OCI-LY7 (cell line): ENCODE data around the gene PGA4. TPM values are rescaled to one million over a fixed set of nuclear protein-coding genes. Genes with fewer than 3 reads are reported as not detected.

Source experiments
- BruUV-seq: library from RNA; stranded (reverse); fragments of 400-500 nt; replicated peaks from 2 replicates; lab custom pipeline; 2021; lab: Mats Ljungman, UMichigan
- CTCF ChIA-PET: fragments of 300-600 bp; sonication (Branson Sonifier 250); formaldehyde crosslinking; loops from one replicate; lab custom pipeline; 2022; ENCODE audit warnings: antibody characterized with exemption; ENCODE audit not compliant: unreplicated experiment; lab: Charles Lee
- POLR2A ChIA-PET: fragments of 300-600 bp; sonication (Branson Sonifier 250); formaldehyde crosslinking; loops from one replicate; lab custom pipeline; 2022; ENCODE audit warnings: antibody characterized with exemption; lab: Charles Lee
- DNase-seq: peaks from one replicate; pipeline ENCODE4 v3.0.0-alpha.2; 2015; ENCODE audit warnings: low spot score
- H2AFZ ChIP-seq: fragments of 200-600 bp; sonication (generic), shearing (Covaris generic); 2 replicates; pipeline ENCODE4 v1.6.1; 2014; ENCODE audit warnings: mild to moderate bottlenecking, antibody characterized with exemption, low read length, moderate library complexity
- H3K27ac ChIP-seq: fragments of 200-600 bp; sonication (generic); 2 replicates; pipeline ENCODE4 v1.5.1; 2014; ENCODE audit warnings: mixed run types, low read depth, mild to moderate bottlenecking, moderate library complexity, low read length, inconsistent platforms; ENCODE audit not compliant: poor library complexity, severe bottlenecking
- H3K36me3 ChIP-seq: fragments of 200-600 bp; sonication (generic); 2 replicates; pipeline ENCODE4 v1.6.1; 2014; ENCODE audit warnings: mild to moderate bottlenecking, antibody characterized with exemption, low read length, moderate library complexity, mixed read lengths; ENCODE audit not compliant: insufficient read depth
- H3K4me1 ChIP-seq: fragments of 200-600 bp; sonication (generic); 2 replicates; pipeline ENCODE4 v1.5.1; 2014; ENCODE audit warnings: mild to moderate bottlenecking, low read length; ENCODE audit not compliant: insufficient read depth, poor library complexity, severe bottlenecking
- H3K4me2 ChIP-seq: fragments of 200-600 bp; sonication (generic); 2 replicates; pipeline ENCODE4 v1.6.1; 2014; ENCODE audit warnings: mild to moderate bottlenecking, low read length
- H3K4me3 ChIP-seq: fragments of 200-600 bp; sonication (generic); 2 replicates; pipeline ENCODE4 v1.5.1; 2014; ENCODE audit warnings: mild to moderate bottlenecking, low read depth, low read length; ENCODE audit not compliant: poor library complexity, severe bottlenecking
- H3K79me2 ChIP-seq: fragments of 200-600 bp; sonication (generic); 2 replicates; pipeline ENCODE4 v1.6.1; 2016; ENCODE audit warnings: low read depth, mild to moderate bottlenecking, low read length, moderate library complexity, mixed read lengths; ENCODE audit not compliant: insufficient read depth
- H3K9me2 ChIP-seq: fragments of 200-600 bp; sonication (generic); 2 replicates; pipeline ENCODE4 v1.6.1; 2016; ENCODE audit warnings: mild to moderate bottlenecking, low read length, mixed read lengths; ENCODE audit not compliant: insufficient read depth
- H3K9me3 ChIP-seq: fragments of 200-600 bp; sonication (generic); 2 replicates; pipeline ENCODE4 v1.6.1; 2014; ENCODE audit warnings: mild to moderate bottlenecking, mixed run types, low read length, mixed read lengths
- H4K20me1 ChIP-seq: fragments of 200-600 bp; sonication (generic); 2 replicates; pipeline ENCODE4 v1.6.1; 2014; ENCODE audit warnings: mild to moderate bottlenecking, antibody characterized with exemption, low read length, moderate library complexity, mixed read lengths; ENCODE audit not compliant: insufficient read depth
- EZH2phosphoT487 ChIP-seq: fragments of 200-600 bp; sonication (generic); IDR thresholded peaks from 2 replicates; pipeline ENCODE4 v1.6.1; 2018; ENCODE audit warnings: low read depth, borderline replicate concordance, mild to moderate bottlenecking, mixed run types, antibody characterized with exemption, low read length, moderate library complexity, mixed read lengths
- intact Hi-C: fragments of 100-400 bp; cut with micrococcal nuclease; formaldehyde crosslinking; loops from one replicate; pipeline ENCODE4 v1.10.0; 2022; ENCODE audit not compliant: unreplicated experiment
- total RNA-seq, 2 experiments: library from RNA; depleted of rRNA in 1 of 2; stranded (reverse); fragments of >200 nt in 1 of 2; shearing (Covaris generic) in 1 of 2; gene quantifications; 2 replicates each; pipeline ENCODE4 v1.2.3, GENCODE V29; 2014 to 2022
- TF ChIP-seq, protein P1 (sequence below): fragments of 200-600 bp; sonication (generic); conservative IDR thresholded peaks from 2 replicates; pipeline ENCODE4 v1.5.1; 2014; ENCODE audit warnings: mild to moderate bottlenecking, antibody characterized with exemption, low read length, moderate library complexity, mixed read lengths

Gene PGA4
- total RNA-seq, 2 experiments from 2014 or later: not detected

DNA sequence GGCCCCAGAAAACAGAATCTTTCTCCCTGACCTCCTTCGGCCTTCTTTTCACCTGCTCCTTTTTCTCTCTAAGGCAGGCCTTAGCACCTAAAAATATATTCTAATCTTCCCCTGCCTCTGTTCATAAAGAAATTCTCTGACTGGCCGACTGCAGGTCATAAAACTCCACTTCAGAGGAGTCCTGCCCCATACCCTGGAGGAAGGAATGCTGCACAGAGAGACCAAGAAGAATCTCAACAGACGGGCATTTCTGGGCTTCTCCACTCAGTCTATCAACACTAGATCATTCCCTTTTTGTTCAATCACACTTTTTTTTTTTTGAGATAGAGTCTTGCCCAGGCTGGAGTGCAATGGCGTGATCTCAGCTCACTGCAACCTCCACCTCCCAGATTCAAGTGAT is 38.5 kb upstream of the PGA4 start:
- BruUV-seq: no TSS peak
- Histone ChIP-seq H3K9me3 (no peaks in the 10 kb centered on the region), H4K20me1 (no peaks in the 10 kb centered on the region), H3K36me3 (no peaks in the 10 kb centered on the region), H3K9me2 (no peaks in the 10 kb centered on the region), H3K79me2 (no peaks in the 10 kb centered on the region), H3K4me2 (no peak overlapping the region), H2AFZ (no peak overlapping the region), H3K27ac (no peak overlapping the region), H3K4me3 (no peak overlapping the region), H3K4me1 (no peaks in the 10 kb centered on the region)
- intact Hi-C loops: no loop called here
- ChIA-PET CTCF (no interaction called here), POLR2A (interaction anchor here (0.6 kb wide), 1 partner anchor 337 kb away, joined by 3 read pairs; no protein-coding TSS in a partner anchor)
- no peak for DNase-seq
- no peak for TF ChIP-seq EZH2phosphoT487
- TF ChIP-seq, protein P1, sequence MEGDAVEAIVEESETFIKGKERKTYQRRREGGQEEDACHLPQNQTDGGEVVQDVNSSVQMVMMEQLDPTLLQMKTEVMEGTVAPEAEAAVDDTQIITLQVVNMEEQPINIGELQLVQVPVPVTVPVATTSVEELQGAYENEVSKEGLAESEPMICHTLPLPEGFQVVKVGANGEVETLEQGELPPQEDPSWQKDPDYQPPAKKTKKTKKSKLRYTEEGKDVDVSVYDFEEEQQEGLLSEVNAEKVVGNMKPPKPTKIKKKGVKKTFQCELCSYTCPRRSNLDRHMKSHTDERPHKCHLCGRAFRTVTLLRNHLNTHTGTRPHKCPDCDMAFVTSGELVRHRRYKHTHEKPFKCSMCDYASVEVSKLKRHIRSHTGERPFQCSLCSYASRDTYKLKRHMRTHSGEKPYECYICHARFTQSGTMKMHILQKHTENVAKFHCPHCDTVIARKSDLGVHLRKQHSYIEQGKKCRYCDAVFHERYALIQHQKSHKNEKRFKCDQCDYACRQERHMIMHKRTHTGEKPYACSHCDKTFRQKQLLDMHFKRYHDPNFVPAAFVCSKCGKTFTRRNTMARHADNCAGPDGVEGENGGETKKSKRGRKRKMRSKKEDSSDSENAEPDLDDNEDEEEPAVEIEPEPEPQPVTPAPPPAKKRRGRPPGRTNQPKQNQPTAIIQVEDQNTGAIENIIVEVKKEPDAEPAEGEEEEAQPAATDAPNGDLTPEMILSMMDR: no peak

DNA sequence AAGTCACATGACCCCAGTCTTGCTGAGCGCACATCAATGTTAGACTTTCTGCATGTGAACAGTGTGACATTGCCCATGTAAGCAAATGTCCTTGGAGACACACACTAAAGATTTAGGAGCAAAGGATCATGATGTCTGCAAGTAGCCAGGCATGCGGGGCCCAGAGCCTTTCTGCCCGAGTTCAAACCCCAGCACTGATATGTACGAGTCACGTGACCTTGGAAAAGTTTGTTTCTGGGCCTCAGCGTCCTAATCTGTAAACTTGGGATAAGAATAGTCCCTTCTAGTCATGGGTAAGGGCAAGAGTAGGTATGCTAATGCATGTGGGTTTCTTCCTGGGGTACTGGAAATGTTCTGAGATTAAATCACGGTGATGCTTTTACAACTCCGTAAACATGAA is 35.6 kb upstream of the PGA4 start:
- DNase-seq: no peak
- Histone ChIP-seq H4K20me1 (no peaks in the 10 kb centered on the region), H3K36me3 (no peaks in the 10 kb centered on the region), H2AFZ (no peak overlapping the region), H3K4me1 (no peaks in the 10 kb centered on the region), H3K4me2 (no peak overlapping the region), H3K9me2 (no peaks in the 10 kb centered on the region), H3K79me2 (no peaks in the 10 kb centered on the region), H3K4me3 (no peak overlapping the region), H3K9me3 (no peaks in the 10 kb centered on the region), H3K27ac (no peak overlapping the region)
- no TSS peak for BruUV-seq
- no peak for TF ChIP-seq EZH2phosphoT487
- TF ChIP-seq, protein P1: no peak
- CTCF ChIA-PET: no interaction called here
- POLR2A ChIA-PET: interaction anchor here (0.6 to 0.7 kb wide), 2 partner anchors 11 to 263 kb away, joined by 3 read pairs; no protein-coding TSS in a partner anchor
- intact Hi-C loops: loop anchor here (2.0 kb wide), 2 partner anchors 216 to 356 kb away; partner anchors contain the start of gene CD6

DNA sequence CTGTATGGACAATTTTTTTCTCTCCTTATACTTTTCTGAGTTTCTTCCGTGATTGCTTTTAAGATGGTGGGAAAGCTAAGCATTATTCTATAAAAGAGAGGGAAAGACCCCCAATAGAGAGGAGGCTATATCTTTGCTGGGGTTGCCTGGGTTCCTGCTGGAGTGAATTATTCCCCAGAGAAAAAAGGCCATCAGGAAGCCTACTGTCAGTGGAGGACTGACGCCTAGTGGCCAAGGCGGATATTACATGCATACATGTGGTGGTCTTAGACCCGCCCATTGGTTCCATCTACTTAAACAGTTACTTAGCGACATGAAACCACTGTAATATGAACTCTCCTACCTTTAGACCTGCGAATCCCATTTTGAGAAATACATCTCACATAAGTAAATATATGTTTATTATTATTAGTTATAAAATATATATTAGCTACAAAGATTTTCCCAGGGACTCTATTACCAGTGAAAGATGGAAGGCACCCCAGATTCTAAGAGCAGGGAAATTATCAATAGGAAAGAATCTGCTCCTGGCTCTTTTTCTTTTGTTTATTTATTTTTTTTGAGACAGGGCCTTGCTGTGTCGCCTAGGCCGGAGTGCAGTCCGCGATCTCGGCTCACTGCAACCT is 34.5 kb upstream of the PGA4 start:
- H3K4me1 ChIP-seq: no peaks in the 10 kb centered on the region
- intact Hi-C loops: loop anchor here (1.0 to 2.0 kb wide), 3 partner anchors 58 to 357 kb away; partner anchors contain the start of gene CD6
- no peaks in the 10 kb centered on the region for H3K9me2 ChIP-seq
- no peaks in the 10 kb centered on the region for H3K36me3 ChIP-seq
- H4K20me1 ChIP-seq: no peaks in the 10 kb centered on the region
- H2AFZ ChIP-seq: no peak overlapping the region
- no TSS peak for BruUV-seq
- TF ChIP-seq, protein P1: peak; percentile 95
- no peak for TF ChIP-seq EZH2phosphoT487
- H3K4me2 ChIP-seq: no peak overlapping the region
- no peak overlapping the region for H3K4me3 ChIP-seq
- DNase-seq: peak; percentile 85
- ChIA-PET POLR2A (interaction anchor here (0.6 kb wide), 1 partner anchor 96 kb away, joined by 3 read pairs; no protein-coding TSS in a partner anchor), CTCF (interaction anchor here (0.6 kb wide), 2 partner anchors 70 to 205 kb away, joined by 3 read pairs; partner anchors contain the start of gene TMEM216)
- no peaks in the 10 kb centered on the region for H3K79me2 ChIP-seq
- no peak overlapping the region for H3K27ac ChIP-seq
- H3K9me3 ChIP-seq: no peaks in the 10 kb centered on the region
